GM11168 (cell line): ENCODE results near the gene ZNF385B.

ENCODE experiments used
- in situ Hi-C: fragments of 300-500 bp; cut with MboI; formaldehyde crosslinking; loops from one replicate; pipeline ENCODE4 v1.12.0; 2022; ENCODE audit warnings: low sequenced_read_pairs; ENCODE audit not compliant: unreplicated experiment

Gene ZNF385B

GRCh38 chr2:179429060-179429471 is 432.3 kb downstream of the ZNF385B start:
- in situ Hi-C loops, result no loop called here

- in situ Hi-C loops, result no loop called here
Observed at GRCh38 chr2:179428649-179429048, 432.8 kb downstream of the ZNF385B start.

DNA sequence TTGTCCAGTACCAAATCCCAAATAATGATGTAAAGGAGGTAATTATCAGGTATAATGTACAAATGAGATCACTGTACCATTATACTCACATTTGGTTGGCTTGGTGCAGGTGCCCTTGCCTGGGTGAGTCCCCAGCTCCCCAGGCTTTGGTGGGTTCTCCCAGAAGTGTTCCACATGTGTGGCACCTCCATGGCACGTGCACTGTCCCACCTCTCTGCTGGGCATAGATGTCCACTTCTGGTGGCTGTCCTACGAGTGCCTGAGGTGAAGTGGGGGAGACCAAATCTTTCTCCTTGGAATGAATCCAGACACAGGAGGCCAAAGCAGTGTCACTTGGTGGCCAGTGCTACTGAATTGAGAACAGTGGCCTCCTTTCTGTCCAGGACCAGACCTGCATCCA is 434.3 kb downstream of the ZNF385B start:
- in situ Hi-C loops, result no loop called here

- in situ Hi-C loops, result no loop called here
Observed at GRCh38 chr2:179424571-179424970, 436.8 kb downstream of the ZNF385B start.

- in situ Hi-C loops, result no loop called here
Observed at GRCh38 chr2:179422037-179422643, 439.3 kb downstream of the ZNF385B start.

DNA sequence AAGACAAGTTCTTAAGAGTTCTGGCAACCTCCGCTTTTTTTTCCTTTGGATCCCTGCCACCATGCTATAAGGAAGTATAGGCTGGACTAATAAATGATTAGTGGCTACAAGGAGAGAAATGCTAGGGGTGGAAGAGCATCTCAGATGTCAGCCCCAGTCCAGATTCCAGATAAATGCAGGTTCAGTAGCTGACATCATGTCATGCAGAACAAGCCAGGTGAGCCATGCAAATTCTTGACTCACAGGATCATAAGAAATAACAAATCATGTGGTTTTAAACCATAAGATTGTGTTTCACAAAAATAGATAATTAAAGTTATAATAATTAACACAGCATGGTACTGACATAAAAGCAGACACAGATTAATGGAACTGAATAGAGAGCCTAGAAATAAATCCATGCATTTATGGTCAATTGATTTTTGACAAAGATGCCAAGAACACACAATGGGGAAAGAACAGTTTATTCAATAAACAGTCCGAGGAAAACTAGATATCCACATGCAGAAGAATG is 443.9 kb downstream of the ZNF385B start:
- in situ Hi-C loops, result loop anchor here (10.0 kb wide), 1 partner anchor 317 kb away; no protein-coding TSS in a partner anchor

DNA sequence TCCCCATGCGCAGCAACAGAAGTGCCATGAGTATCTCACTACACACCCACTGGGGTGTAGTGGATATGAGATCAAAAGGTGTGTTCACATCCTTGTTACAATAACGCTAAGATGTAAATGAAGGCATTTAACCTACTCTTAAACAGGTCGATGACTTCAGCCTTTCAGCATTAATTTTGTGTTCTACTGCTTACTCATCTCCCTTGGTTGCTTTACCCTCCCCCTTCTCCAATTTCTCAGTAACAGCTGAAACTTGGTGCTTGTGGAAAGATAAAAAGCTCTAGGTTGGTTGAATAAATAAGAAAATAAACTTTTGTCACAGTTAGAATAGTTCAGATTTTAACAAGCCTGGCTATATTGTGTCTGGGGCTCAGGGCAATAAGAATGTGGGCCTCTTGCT is 449.3 kb downstream of the ZNF385B start:
- in situ Hi-C loops, result loop anchor here (10.0 kb wide), 1 partner anchor 323 kb away; no protein-coding TSS in a partner anchor

DNA sequence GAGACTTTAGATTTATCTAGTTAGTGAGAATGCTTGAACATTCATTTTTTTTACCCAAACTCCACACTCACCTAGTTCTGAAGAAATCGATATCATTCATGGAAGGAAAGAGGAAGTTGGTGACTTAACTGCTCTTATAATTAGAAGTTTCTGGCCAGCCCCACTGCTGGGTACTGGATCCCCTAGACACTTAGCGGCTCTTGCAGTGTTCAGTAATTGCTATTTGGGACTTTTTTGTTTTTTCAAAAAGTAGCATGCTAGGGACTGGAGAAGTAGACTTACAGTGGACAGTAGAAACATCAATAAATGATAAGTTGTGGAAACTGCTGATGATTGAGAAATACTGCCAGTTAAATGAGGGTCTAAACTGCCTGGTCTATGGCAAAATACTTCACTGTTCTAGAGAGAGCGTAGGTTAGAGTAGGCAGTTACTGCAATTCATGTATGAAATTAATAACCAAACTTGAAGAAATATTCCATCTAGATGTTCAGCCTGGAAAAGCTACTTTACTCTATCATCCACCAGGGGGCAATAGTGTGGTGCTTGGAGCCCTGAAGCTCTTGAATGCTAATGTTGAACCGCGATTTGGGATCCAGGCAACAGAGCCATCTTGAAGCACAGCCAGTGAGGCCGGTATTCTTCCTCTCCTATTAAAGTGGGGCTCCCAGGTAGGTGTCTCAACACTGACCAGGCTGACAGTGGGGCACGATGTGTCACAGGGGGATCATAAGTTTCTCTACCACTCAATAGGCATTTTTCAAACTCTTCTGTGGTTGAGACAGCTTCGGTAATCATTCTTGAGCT is 450.7 kb downstream of the ZNF385B start:
- in situ Hi-C loops, result loop anchor here (10.0 kb wide), 1 partner anchor 324 kb away; no protein-coding TSS in a partner anchor

GRCh38 chr2:179403624-179404023 is 457.8 kb downstream of the ZNF385B start:
- in situ Hi-C loops, result no loop called here

DNA sequence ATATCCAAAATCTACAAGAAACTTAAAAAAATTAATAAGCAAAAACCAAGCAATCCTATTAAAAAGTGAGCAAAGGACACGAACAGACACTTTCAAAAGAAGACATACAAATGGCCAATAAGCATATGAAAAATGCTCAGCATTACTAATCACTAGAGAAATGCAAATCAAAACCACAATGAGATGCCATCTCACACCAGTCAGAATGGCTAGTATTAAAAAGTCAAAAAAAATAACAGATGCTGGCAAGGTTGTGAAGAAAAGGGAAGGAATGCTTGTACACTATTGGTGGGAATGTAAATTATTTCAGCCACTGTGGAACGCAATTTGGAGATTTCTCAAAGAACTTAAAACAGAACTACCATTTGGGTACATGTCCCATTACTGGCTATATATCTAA is 467.9 kb downstream of the ZNF385B start:
- in situ Hi-C loops, result no loop called here
